Measurements from ENCODE around the gene ZNF182. TPM values are rescaled to one million over a fixed set of nuclear protein-coding genes. Genes with fewer than 3 reads are reported as not detected.

ZNF182 gene
- total and polyA plus RNA-seq, 9 of the 15 experiments (the other 6 are each of a cell fraction or from before 2014, with no cell fraction given) = 0.59 to 5.0 (median 3.9) TPM

DNA sequence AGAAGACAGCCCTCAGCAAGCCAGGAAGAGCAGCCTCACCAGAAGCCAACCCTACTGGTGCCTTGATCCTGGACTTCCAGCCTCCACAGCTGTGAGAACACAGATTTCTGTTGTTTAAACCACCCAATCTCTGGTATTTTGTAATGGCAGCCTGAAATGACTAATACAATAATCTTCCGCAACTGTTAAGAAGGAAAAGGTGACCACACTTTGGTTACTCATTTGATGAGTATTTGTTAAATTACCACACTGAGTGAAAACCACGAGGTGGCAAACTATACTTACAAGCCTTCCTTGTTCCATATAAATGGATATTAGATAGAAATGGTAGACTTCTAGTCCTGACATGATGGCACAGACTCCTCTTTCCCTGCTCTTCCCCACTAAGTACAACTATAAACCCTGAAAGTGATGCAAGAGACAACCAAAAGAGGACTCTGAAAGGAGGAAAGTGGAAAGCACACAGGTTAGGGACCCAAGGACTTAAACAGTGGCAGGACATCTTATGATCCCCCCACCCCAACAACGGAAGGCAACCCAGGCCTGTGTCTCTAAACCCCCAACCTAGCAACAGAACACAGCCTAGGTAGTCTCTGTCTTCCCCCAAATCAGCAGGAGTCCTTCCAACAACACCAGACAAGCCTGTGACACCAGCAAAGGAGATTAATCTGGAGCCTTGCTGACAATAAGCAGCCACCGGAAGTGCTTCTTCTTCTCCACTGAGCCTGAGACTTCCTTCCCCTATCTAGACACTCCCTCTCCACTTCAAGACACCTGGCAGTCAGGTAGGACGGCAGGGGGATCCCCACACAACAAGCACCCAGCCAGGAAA lies 12.3 kb downstream of the ZNF182 start:
- no peak for DNase-seq (ENCODE audit: extremely low read depth in 1 of 4, low spot score in 3 of 4)
- Histone ChIP-seq H3K9ac (ENCODE audit: insufficient read depth in 1 of 2, low read depth in 2 of 2, low read length in 2 of 2) (no peak overlapping the region; a peak in 1 of 4 replicates), H3K9me3 (replicated peaks; ENCODE audit: control insufficient read depth, insufficient read depth, low read depth, low read length) (no peaks in the 10 kb centered on the region; the same call in 1 of the 2 replicates), H3K4me1 (replicated peaks in 1 of 2; ENCODE audit: control insufficient read depth in 2 of 2, insufficient read depth in 2 of 2, low read length in 2 of 2) (no peaks in the 10 kb centered on the region), H4K20me1 (replicated peaks; ENCODE audit: control insufficient read depth, insufficient read depth, low read length) (no peaks in the 10 kb centered on the region), H3K36me3 (ENCODE audit: control insufficient read depth, insufficient read depth, low read length) (0 out of 3 replicates have a peak, but pooled peaks cover under 1% of the 10 kb centered on the region), H2AFZ (ENCODE audit: low read depth, low read length) (no peak overlapping the region), H3K4me3 (no peak overlapping the region), H3K79me2 (ENCODE audit: control insufficient read depth, insufficient read depth, low read length) (no peaks in the 10 kb centered on the region), H3K4me2 (ENCODE audit: insufficient read depth, low read length) (no peak overlapping the region), H3K27ac (ENCODE audit: extremely low read depth, low read depth, low read length) (no peak overlapping the region), H3K9me1 (ENCODE audit: control insufficient read depth, insufficient read depth, low read length) (no peaks in the 10 kb centered on the region), H3K27me3 (ENCODE audit: control insufficient read depth in 2 of 2, insufficient read depth in 2 of 2, low read length in 2 of 2) (no peaks in the 10 kb centered on the region)
- intact Hi-C loops (cut with micrococcal nuclease) = no loop called here
- TF ChIP-seq NFIX (CRISPR knock-in tag; IDR thresholded peaks at IDR 0.05; ENCODE audit: low read depth) = no peak
- TF ChIP-seq MYNN (IDR thresholded peaks at IDR 0.05) = no peak
- TF ChIP-seq MYNN (CRISPR knock-in tag; IDR thresholded peaks at IDR 0.05) = no peak
- TF ChIP-seq PHF20 (IDR thresholded peaks at IDR 0.05; ENCODE audit: partially characterized antibody) = no peak
- TF ChIP-seq, protein P1, sequence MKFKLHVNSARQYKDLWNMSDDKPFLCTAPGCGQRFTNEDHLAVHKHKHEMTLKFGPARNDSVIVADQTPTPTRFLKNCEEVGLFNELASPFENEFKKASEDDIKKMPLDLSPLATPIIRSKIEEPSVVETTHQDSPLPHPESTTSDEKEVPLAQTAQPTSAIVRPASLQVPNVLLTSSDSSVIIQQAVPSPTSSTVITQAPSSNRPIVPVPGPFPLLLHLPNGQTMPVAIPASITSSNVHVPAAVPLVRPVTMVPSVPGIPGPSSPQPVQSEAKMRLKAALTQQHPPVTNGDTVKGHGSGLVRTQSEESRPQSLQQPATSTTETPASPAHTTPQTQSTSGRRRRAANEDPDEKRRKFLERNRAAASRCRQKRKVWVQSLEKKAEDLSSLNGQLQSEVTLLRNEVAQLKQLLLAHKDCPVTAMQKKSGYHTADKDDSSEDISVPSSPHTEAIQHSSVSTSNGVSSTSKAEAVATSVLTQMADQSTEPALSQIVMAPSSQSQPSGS (CRISPR knock-in tag; IDR thresholded peaks at IDR 0.05) = no peak
- TF ChIP-seq U2AF1 (optimal IDR thresholded peaks at IDR 0.05; ENCODE audit: low read depth, low read length) = no peak
- no peak for TF ChIP-seq TEAD1 (CRISPR knock-in tag; IDR thresholded peaks at IDR 0.05)
- no peak for TF ChIP-seq ZKSCAN3 (CRISPR knock-in tag; IDR thresholded peaks at IDR 0.05)
- no peak for TF ChIP-seq RBBP5 (IDR thresholded peaks at IDR 0.05; ENCODE audit: borderline replicate concordance, insufficient read depth, low read length, poor library complexity, severe bottlenecking)
- in situ Hi-C loops (cut with MboI) = no loop called here
- 53% methylated on average over 5 of the region's 5 CpGs for WGBS (ENCODE audit: insufficient coverage, low coverage, missing lambda C conversion rate)
- ChIA-PET CTCF (ENCODE audit: low intra/inter-chr PET ratio) (no interaction called here), POLR2A (no interaction called here)
- BruUV-seq (replicated peaks) = no TSS peak
- ATAC-seq = no peak
- no peak for FAIRE-seq

Data from K562 (cell line).